Measurements from ENCODE around the gene FYN. TPM values are rescaled to one million over a fixed set of nuclear protein-coding genes. Genes with fewer than 3 reads are reported as not detected.

Gene FYN
- total RNA-seq, 1 experiment from 2014 or later: 249 TPM

Other genes starting within 250 kb of the FYN start
- gene CCN6, start 180.7 kb upstream of the FYN start, total RNA-seq (2014; rRNA removed; shearing (Covaris generic); ENCODE audit: low replicate concordance): 0.25 TPM in 1 of 2 replicates, not detected in the other
- 81.6 and 110 TPM in 2 replicates for gene TUBE1, start 214.0 kb upstream of the FYN start, total RNA-seq (2014; rRNA removed; shearing (Covaris generic); ENCODE audit: low replicate concordance)
- 8.2 and 9.2 TPM in 2 replicates for gene FAM229B, start 214.1 kb upstream of the FYN start, total RNA-seq (2014; rRNA removed; shearing (Covaris generic); ENCODE audit: low replicate concordance)

Measured in Karpas-422 (cell line).